ENCODE results near the gene HOXA10.

The HOXA10 gene

DNA sequence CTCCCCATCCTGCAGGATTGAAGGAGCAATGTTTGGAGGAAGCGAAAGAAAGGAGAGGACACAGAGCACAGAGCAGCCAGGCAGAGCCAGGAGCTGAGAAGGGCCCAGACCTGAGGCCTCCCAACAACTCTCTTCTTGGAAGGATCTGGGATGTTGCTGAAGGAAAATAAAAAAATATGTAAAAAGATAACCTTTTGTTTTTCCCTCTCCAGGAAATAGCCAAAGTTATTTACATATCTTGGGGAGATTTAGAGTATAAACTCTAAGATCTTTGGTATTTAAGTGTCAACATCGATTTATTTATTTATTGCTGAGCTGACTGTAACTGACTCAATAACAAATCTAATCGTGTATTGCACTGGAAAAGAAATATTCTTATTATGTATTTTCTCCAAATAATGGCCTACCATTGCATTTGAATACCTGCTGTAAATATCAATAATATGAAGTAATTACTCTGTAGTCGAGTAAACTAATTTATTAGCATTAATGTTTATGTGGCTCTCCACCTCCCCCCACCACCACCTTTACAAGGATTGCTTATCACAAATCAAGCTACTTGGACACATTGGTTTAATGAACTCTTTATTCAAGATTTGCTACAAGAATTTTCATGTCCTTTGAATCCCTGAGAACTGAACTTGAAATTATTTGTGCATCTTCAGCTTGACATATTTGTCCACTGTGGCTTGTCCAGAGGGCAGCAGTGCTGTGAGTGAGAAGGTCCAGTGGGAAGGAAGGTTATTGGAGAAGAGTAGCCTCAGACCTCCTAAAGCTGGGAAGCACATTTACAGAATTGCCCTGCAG, 12.8 kb upstream of the HOXA10 start:
- ATAC-seq = no peak
- TF ChIP-seq, protein P1, sequence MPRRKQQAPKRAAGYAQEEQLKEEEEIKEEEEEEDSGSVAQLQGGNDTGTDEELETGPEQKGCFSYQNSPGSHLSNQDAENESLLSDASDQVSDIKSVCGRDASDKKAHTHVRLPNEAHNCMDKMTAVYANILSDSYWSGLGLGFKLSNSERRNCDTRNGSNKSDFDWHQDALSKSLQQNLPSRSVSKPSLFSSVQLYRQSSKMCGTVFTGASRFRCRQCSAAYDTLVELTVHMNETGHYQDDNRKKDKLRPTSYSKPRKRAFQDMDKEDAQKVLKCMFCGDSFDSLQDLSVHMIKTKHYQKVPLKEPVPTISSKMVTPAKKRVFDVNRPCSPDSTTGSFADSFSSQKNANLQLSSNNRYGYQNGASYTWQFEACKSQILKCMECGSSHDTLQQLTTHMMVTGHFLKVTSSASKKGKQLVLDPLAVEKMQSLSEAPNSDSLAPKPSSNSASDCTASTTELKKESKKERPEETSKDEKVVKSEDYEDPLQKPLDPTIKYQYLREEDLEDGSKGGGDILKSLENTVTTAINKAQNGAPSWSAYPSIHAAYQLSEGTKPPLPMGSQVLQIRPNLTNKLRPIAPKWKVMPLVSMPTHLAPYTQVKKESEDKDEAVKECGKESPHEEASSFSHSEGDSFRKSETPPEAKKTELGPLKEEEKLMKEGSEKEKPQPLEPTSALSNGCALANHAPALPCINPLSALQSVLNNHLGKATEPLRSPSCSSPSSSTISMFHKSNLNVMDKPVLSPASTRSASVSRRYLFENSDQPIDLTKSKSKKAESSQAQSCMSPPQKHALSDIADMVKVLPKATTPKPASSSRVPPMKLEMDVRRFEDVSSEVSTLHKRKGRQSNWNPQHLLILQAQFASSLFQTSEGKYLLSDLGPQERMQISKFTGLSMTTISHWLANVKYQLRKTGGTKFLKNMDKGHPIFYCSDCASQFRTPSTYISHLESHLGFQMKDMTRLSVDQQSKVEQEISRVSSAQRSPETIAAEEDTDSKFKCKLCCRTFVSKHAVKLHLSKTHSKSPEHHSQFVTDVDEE (CRISPR knock-in tag; IDR thresholded peaks at IDR 0.05) = no peak
- TF ChIP-seq ZFP3 (CRISPR knock-in tag; IDR thresholded peaks at IDR 0.05) = no peak
- TF ChIP-seq OSR1 (CRISPR knock-in tag; IDR thresholded peaks at IDR 0.05) = no peak
- TF ChIP-seq BACH2 (CRISPR knock-in tag; IDR thresholded peaks at IDR 0.05; ENCODE audit: borderline replicate concordance) = no peak
- no peak for TF ChIP-seq GLIS3 (CRISPR knock-in tag; IDR thresholded peaks at IDR 0.05)
- TF ChIP-seq SNAI2 (CRISPR knock-in tag; IDR thresholded peaks at IDR 0.05) = no peak
- TF ChIP-seq ZNF565 (CRISPR knock-in tag; conservative IDR thresholded peaks at IDR 0.05; ENCODE audit: low read depth) = no peak

DNA sequence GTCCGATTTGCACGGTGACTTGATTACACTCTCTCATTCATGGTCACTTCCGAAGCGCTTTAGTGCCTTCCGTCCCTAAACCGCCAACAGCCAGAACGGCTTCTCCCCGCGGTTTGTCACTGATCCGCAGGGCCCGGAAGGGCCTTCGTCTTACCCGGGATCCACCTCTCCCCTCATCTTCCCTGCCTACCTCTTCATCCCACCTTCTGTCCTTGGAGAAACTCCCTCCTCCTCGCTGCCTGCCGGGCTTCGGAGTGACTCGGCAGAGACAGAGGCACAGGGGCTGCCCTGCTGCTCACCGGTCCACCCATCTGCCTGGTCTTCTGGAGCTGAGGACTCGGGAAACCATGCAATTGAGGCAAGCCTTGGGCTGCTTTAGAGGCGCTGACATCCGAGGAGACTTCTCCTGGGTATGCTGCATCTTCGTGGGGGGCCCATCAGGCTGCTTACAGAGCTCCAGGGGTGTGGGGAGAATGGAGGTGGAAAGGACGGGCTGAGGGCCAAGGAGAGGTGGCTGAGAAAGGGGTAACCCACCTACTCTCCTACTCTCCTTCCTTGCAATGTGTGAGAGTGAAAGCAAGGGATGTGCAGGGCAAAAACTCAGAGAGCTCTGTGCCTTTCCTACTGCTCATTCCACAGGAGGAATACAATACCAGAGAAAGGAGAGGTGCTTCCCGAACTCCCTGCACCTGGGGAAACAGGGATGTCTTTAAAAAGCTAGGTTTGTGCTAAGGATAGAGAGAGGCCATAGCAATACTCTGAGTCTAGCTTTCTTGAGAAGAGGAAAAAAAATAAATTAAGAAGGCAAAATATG, 11.9 kb upstream of the HOXA10 start:
- TF ChIP-seq ZNF8 (CRISPR knock-in tag; IDR thresholded peaks at IDR 0.05) (no peak), ZFP3 (CRISPR knock-in tag; IDR thresholded peaks at IDR 0.05) (no peak), TCF4 (CRISPR knock-in tag; IDR thresholded peaks at IDR 0.05; ENCODE audit: borderline replicate concordance) (no peak), ESRRG (CRISPR knock-in tag; IDR thresholded peaks at IDR 0.05) (no peak), ZC3H10 (CRISPR knock-in tag; IDR thresholded peaks at IDR 0.05) (no peak), RARB (CRISPR knock-in tag; IDR thresholded peaks at IDR 0.05) (no peak), ZFP30 (CRISPR knock-in tag; IDR thresholded peaks at IDR 0.05) (no peak), PPARA (CRISPR knock-in tag; IDR thresholded peaks at IDR 0.05; ENCODE audit: borderline replicate concordance) (no peak), SNAI2 (CRISPR knock-in tag; IDR thresholded peaks at IDR 0.05) (no peak), ZNF565 (CRISPR knock-in tag; conservative IDR thresholded peaks at IDR 0.05; ENCODE audit: low read depth) (no peak), CSDC2 (CRISPR knock-in tag; IDR thresholded peaks at IDR 0.05) (no peak), ISL1 (CRISPR knock-in tag; IDR thresholded peaks at IDR 0.05) (no peak), TOX (CRISPR knock-in tag; IDR thresholded peaks at IDR 0.05; ENCODE audit: borderline replicate concordance) (no peak), ZNF70 (CRISPR knock-in tag; IDR thresholded peaks at IDR 0.05) (no peak)
- TF ChIP-seq, protein P1 (CRISPR knock-in tag; IDR thresholded peaks at IDR 0.05) = no peak
- TF ChIP-seq, protein P2, sequence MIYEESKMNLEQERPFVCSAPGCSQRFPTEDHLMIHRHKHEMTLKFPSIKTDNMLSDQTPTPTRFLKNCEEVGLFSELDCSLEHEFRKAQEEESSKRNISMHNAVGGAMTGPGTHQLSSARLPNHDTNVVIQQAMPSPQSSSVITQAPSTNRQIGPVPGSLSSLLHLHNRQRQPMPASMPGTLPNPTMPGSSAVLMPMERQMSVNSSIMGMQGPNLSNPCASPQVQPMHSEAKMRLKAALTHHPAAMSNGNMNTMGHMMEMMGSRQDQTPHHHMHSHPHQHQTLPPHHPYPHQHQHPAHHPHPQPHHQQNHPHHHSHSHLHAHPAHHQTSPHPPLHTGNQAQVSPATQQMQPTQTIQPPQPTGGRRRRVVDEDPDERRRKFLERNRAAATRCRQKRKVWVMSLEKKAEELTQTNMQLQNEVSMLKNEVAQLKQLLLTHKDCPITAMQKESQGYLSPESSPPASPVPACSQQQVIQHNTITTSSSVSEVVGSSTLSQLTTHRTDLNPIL (CRISPR knock-in tag; IDR thresholded peaks at IDR 0.05; ENCODE audit: low read depth) = no peak
- TF ChIP-seq, protein P3, sequence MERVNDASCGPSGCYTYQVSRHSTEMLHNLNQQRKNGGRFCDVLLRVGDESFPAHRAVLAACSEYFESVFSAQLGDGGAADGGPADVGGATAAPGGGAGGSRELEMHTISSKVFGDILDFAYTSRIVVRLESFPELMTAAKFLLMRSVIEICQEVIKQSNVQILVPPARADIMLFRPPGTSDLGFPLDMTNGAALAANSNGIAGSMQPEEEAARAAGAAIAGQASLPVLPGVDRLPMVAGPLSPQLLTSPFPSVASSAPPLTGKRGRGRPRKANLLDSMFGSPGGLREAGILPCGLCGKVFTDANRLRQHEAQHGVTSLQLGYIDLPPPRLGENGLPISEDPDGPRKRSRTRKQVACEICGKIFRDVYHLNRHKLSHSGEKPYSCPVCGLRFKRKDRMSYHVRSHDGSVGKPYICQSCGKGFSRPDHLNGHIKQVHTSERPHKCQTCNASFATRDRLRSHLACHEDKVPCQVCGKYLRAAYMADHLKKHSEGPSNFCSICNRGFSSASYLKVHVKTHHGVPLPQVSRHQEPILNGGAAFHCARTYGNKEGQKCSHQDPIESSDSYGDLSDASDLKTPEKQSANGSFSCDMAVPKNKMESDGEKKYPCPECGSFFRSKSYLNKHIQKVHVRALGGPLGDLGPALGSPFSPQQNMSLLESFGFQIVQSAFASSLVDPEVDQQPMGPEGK (CRISPR knock-in tag; IDR thresholded peaks at IDR 0.05; ENCODE audit: borderline replicate concordance) = no peak
- ATAC-seq = 0 out of 3 replicates have a peak, but pooled peaks have one; percentile 2
